GM23338 (cell line): ENCODE measurements around the gene TMEM106A.
"Not testable (repeated sequence)": the region's sequence is repeated elsewhere in the genome, so short reads cannot be mapped to it uniquely, and the experiment has no call there.

Experiments used
- CREB1 ChIP-seq: fragments of 250-450 bp; sonication (Bioruptor Pico); IDR thresholded peaks from 2 replicates; pipeline ENCODE4 v1.5.0; 2020; ENCODE audit warnings: low read depth, mild to moderate bottlenecking, moderate library complexity
- EZH2 ChIP-seq: fragments of 200-600 bp; sonication (generic); IDR thresholded peaks from one replicate; pipeline ENCODE4 v1.8.0; 2017; ENCODE audit warnings: antibody characterized with exemption, mild to moderate bottlenecking, low read depth; ENCODE audit not compliant: unreplicated experiment
- EZH2phosphoT487 ChIP-seq: fragments of 200-600 bp; sonication (generic); IDR thresholded peaks from one replicate; pipeline ENCODE4 v1.8.1; 2018; ENCODE audit warnings: antibody characterized with exemption; ENCODE audit not compliant: unreplicated experiment
- NANOG ChIP-seq: IDR thresholded peaks from 2 replicates; pipeline ENCODE4 v1.6.1; 2016; ENCODE audit warnings: antibody characterized with exemption, borderline replicate concordance
- POLR2AphosphoS5 ChIP-seq: IDR thresholded peaks from 2 replicates; pipeline ENCODE4 v1.6.1; 2016; ENCODE audit warnings: antibody characterized with exemption, low read depth
- STAT1 ChIP-seq: IDR thresholded peaks from one replicate; pipeline ENCODE4 v1.6.1; 2016; ENCODE audit warnings: antibody characterized with exemption; ENCODE audit not compliant: unreplicated experiment
- ZNF331 ChIP-seq: fragments of 250-450 bp; sonication (Bioruptor Pico); IDR thresholded peaks from 2 replicates; pipeline ENCODE4 v1.5.0; 2020; ENCODE audit warnings: low read depth, mild to moderate bottlenecking, moderate library complexity
- TF ChIP-seq, protein P1 (sequence below), 2 experiments: fragments of 200-600 bp in 1 of 2; sonication (generic) in 1 of 2; conservative IDR thresholded peaks; 2 replicates each; pipeline versions ENCODE4 v1.5.1 to v1.6.1; 2016 to 2017; ENCODE audit warnings: antibody characterized with exemption in 2 of 2, low read depth in 2 of 2, mild to moderate bottlenecking in 2 of 2, moderate library complexity in 1 of 2
- TF ChIP-seq, protein P2 (sequence below): IDR thresholded peaks from one replicate; pipeline ENCODE4 v1.6.1; 2018; ENCODE audit warnings: antibody characterized with exemption; ENCODE audit not compliant: unreplicated experiment
- TF ChIP-seq, protein P3 (sequence below): IDR thresholded peaks from 2 replicates; pipeline ENCODE4 v1.6.1; 2016; ENCODE audit warnings: antibody characterized with exemption
- TF ChIP-seq, protein P4 (sequence below): fragments of 250-450 bp; sonication (Bioruptor Pico); IDR thresholded peaks from 2 replicates; pipeline ENCODE4 v1.5.0; 2020; ENCODE audit warnings: mild to moderate bottlenecking, moderate library complexity

DNA sequence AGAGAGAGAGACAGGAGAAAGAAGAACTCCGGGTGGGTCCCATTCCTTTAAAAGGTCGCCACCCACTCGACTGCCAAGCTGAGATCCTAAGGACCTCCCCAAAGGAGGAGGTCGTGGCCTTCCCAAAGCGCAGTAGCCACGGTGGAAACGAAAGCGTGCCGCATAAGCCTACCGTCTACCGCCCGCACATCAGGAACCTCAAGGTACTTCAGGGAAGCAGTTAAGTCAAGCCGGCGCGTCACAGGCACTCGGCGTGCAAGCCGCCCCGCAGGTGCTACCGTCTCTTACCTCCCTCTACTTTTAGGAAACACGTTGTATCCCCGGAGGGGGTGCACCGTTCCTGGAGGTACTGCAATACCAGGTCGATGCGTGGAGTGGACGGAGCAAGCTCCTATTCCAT is 27.9 kb downstream of the TMEM106A start:
- TF ChIP-seq, protein P1, sequence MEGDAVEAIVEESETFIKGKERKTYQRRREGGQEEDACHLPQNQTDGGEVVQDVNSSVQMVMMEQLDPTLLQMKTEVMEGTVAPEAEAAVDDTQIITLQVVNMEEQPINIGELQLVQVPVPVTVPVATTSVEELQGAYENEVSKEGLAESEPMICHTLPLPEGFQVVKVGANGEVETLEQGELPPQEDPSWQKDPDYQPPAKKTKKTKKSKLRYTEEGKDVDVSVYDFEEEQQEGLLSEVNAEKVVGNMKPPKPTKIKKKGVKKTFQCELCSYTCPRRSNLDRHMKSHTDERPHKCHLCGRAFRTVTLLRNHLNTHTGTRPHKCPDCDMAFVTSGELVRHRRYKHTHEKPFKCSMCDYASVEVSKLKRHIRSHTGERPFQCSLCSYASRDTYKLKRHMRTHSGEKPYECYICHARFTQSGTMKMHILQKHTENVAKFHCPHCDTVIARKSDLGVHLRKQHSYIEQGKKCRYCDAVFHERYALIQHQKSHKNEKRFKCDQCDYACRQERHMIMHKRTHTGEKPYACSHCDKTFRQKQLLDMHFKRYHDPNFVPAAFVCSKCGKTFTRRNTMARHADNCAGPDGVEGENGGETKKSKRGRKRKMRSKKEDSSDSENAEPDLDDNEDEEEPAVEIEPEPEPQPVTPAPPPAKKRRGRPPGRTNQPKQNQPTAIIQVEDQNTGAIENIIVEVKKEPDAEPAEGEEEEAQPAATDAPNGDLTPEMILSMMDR (conservative IDR thresholded peaks at IDR 0.05; ENCODE audit: low read depth in 2 of 2): not testable (repeated sequence)
- TF ChIP-seq CREB1 (CRISPR knock-in tag); POLR2AphosphoS5; ZNF331 (CRISPR knock-in tag); EZH2; EZH2phosphoT487; NANOG; STAT1: not testable (repeated sequence)
- TF ChIP-seq, protein P2, sequence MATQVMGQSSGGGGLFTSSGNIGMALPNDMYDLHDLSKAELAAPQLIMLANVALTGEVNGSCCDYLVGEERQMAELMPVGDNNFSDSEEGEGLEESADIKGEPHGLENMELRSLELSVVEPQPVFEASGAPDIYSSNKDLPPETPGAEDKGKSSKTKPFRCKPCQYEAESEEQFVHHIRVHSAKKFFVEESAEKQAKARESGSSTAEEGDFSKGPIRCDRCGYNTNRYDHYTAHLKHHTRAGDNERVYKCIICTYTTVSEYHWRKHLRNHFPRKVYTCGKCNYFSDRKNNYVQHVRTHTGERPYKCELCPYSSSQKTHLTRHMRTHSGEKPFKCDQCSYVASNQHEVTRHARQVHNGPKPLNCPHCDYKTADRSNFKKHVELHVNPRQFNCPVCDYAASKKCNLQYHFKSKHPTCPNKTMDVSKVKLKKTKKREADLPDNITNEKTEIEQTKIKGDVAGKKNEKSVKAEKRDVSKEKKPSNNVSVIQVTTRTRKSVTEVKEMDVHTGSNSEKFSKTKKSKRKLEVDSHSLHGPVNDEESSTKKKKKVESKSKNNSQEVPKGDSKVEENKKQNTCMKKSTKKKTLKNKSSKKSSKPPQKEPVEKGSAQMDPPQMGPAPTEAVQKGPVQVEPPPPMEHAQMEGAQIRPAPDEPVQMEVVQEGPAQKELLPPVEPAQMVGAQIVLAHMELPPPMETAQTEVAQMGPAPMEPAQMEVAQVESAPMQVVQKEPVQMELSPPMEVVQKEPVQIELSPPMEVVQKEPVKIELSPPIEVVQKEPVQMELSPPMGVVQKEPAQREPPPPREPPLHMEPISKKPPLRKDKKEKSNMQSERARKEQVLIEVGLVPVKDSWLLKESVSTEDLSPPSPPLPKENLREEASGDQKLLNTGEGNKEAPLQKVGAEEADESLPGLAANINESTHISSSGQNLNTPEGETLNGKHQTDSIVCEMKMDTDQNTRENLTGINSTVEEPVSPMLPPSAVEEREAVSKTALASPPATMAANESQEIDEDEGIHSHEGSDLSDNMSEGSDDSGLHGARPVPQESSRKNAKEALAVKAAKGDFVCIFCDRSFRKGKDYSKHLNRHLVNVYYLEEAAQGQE: not testable (repeated sequence)
- TF ChIP-seq, protein P3, sequence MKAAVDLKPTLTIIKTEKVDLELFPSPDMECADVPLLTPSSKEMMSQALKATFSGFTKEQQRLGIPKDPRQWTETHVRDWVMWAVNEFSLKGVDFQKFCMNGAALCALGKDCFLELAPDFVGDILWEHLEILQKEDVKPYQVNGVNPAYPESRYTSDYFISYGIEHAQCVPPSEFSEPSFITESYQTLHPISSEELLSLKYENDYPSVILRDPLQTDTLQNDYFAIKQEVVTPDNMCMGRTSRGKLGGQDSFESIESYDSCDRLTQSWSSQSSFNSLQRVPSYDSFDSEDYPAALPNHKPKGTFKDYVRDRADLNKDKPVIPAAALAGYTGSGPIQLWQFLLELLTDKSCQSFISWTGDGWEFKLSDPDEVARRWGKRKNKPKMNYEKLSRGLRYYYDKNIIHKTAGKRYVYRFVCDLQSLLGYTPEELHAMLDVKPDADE: not testable (repeated sequence)
- TF ChIP-seq, protein P4, sequence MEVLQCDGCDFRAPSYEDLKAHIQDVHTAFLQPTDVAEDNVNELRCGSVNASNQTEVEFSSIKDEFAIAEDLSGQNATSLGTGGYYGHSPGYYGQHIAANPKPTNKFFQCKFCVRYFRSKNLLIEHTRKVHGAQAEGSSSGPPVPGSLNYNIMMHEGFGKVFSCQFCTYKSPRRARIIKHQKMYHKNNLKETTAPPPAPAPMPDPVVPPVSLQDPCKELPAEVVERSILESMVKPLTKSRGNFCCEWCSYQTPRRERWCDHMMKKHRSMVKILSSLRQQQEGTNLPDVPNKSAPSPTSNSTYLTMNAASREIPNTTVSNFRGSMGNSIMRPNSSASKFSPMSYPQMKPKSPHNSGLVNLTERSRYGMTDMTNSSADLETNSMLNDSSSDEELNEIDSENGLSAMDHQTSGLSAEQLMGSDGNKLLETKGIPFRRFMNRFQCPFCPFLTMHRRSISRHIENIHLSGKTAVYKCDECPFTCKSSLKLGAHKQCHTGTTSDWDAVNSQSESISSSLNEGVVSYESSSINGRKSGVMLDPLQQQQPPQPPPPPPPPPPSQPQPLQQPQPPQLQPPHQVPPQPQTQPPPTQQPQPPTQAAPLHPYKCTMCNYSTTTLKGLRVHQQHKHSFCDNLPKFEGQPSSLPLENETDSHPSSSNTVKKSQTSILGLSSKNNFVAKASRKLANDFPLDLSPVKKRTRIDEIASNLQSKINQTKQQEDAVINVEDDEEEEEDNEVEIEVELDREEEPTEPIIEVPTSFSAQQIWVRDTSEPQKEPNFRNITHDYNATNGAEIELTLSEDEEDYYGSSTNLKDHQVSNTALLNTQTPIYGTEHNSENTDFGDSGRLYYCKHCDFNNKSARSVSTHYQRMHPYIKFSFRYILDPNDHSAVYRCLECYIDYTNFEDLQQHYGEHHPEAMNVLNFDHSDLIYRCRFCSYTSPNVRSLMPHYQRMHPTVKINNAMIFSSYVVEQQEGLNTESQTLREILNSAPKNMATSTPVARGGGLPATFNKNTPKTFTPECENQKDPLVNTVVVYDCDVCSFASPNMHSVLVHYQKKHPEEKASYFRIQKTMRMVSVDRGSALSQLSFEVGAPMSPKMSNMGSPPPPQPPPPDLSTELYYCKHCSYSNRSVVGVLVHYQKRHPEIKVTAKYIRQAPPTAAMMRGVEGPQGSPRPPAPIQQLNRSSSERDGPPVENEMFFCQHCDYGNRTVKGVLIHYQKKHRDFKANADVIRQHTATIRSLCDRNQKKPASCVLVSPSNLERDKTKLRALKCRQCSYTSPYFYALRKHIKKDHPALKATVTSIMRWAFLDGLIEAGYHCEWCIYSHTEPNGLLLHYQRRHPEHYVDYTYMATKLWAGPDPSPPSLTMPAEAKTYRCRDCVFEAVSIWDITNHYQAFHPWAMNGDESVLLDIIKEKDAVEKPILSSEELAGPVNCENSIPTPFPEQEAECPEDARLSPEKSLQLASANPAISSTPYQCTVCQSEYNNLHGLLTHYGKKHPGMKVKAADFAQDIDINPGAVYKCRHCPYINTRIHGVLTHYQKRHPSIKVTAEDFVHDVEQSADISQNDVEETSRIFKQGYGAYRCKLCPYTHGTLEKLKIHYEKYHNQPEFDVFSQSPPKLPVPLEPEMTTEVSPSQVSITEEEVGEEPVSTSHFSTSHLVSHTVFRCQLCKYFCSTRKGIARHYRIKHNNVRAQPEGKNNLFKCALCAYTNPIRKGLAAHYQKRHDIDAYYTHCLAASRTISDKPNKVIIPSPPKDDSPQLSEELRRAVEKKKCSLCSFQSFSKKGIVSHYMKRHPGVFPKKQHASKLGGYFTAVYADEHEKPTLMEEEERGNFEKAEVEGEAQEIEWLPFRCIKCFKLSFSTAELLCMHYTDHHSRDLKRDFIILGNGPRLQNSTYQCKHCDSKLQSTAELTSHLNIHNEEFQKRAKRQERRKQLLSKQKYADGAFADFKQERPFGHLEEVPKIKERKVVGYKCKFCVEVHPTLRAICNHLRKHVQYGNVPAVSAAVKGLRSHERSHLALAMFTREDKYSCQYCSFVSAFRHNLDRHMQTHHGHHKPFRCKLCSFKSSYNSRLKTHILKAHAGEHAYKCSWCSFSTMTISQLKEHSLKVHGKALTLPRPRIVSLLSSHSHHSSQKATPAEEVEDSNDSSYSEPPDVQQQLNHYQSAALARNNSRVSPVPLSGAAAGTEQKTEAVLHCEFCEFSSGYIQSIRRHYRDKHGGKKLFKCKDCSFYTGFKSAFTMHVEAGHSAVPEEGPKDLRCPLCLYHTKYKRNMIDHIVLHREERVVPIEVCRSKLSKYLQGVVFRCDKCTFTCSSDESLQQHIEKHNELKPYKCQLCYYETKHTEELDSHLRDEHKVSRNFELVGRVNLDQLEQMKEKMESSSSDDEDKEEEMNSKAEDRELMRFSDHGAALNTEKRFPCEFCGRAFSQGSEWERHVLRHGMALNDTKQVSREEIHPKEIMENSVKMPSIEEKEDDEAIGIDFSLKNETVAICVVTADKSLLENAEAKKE (CRISPR knock-in tag): not testable (repeated sequence)
